SK-N-SH treated with all-trans-retinoic acid at 6 μM for 48 hours (cell line): ENCODE results near the gene C10orf95.

Experiments used
- RARB ChIP-seq: fragments of 250-450 bp; sonication (Bioruptor Pico); IDR thresholded peaks from 2 replicates; pipeline ENCODE4 v1.8.0; 2021; ENCODE audit warnings: mild to moderate bottlenecking, moderate library complexity
- ZNF70 ChIP-seq: fragments of 450-650 bp; formaldehyde crosslinking; IDR thresholded peaks from 2 replicates; pipeline ENCODE4 v1.5.0; 2020; ENCODE audit warnings: mild to moderate bottlenecking, moderate library complexity

- TF ChIP-seq RARB (CRISPR knock-in tag) (no peak), ZNF70 (CRISPR knock-in tag) (no peak)
These were observed 15.0 kb downstream of the C10orf95 start for GRCh38 chr10:102436312-102436711.
